ENCODE measurements around the gene HOXA6. TPM values are rescaled to one million over a fixed set of nuclear protein-coding genes. Genes with fewer than 3 reads are reported as not detected.

Gene HOXA6
- 0.28 TPM in 1 of 2 replicates, not detected in the other for total RNA-seq

GRCh38 chr7:27147199-27148030 is at the start of gene HOXA6:
Gene HOXA6, minus strand, starts transcription at chr7:27147774. Its CDS starts 25 bp downstream, at chr7:27147749.

DNA sequence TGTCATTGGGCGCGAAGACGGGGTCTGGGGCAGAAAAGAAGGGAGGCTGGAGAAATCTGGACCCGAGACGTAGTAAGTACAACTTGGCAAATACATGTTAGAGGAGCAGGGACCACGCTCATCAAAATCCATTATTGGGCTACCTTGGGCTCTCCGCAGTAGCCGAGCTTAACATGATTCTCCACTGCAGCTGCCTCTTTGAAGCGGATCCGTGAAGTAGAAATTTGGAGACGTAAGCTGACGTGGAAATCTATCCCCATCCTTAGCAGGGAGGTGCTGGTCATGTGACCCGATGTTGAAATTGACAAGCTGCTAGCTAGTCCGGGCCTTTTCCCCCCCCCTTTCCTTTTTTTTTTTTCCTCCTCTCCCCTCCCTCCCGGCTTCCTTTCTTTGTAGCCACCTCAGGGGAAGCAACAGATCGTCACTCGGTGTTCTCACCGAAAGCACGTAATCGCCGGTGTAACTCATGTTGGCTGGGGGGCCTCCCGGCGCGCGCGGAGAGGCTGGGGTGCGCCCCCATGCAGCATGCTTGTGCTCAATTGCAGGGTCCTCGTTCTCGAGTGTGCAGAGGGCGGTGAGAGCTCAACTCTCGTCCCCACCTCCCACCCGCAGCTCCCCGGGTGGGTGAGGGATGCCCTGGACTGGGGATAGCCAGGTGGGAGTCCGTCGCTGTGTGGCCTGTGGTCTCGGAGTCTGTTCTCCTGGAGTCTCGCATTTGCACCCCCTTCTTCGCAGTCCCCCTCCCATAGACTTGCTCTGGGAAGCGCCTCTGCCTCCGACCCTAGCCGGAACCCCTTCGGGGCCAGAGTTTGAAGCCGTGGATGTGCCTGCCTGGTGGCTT is 37.7 kb upstream of the HOXA6 start, which contains the start of gene HOXA11:
HOXA11 (minus strand) TSS at position 220 of the 841 bp plus-strand sequence; CDS start at position 132, 88 bp downstream.

GRCh38 chr7:27173956-27174873 is 26.6 kb upstream of the HOXA6 start, which contains the start of gene HOXA10:
Gene HOXA10, minus strand, starts transcription at chr7:27174320. Its CDS starts 14 bp downstream, at chr7:27174306.

GRCh38 chr7:27165089-27165995 is 17.8 kb upstream of the HOXA6 start, which contains the start of gene HOXA9:
Gene HOXA9, minus strand, starts transcription at chr7:27165537. Its CDS starts 80 bp downstream, at chr7:27165457.

GRCh38 chr7:27156508-27156898 is 8.9 kb upstream of the HOXA6 start, which contains the start of gene HOXA7:
Gene HOXA7, minus strand, starts transcription at chr7:27156675. Its CDS starts 130 bp downstream, at chr7:27156545.

GRCh38 chr7:27151931-27152815 is 4.6 kb upstream of the HOXA6 start, which contains the start of gene HOXA3:
Gene HOXA3, minus strand, starts transcription at chr7:27152583. Its CDS starts 41,943 bp downstream, at chr7:27110640.

DNA sequence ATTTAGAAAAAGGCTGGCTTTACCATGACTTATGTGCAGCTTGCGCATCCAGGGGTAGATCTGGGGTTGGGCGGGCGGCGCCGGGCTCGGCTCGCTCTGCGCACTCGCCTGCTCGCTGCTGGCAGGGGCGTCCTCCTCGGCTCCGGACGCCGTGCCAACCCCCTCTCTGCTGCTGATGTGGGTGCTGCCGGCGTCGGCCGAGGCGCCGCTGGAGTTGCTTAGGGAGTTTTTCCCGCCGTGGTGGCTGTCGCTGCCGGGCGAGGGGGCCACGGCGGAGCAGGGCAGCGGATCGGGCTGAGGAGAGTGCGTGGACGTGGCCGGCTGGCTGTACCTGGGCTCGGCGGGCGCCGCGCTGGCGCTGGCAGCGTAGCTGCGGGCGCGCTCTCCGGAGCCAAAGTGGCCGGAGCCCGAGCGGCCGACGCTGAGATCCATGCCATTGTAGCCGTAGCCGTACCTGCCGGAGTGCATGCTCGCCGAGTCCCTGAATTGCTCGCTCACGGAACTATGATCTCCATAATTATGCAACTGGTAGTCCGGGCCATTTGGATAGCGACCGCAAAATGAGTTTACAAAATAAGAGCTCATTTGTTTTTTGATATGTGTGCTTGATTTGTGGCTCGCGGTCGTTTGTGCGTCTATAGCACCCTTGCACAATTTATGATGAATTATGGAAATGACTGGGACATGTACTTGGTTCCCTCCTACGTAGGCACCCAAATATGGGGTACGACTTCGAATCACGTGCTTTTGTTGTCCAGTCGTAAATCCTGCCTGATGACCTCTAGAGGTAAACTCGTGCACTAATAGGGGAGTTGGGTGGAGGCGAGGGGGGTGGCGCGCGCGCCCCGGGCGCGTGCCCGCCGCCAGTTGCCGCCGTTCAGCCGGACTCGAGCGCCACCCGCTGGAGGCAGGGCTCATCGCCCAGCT is 4.3 kb downstream of the HOXA6 start, which contains the start of gene HOXA5:
HOXA5 (minus strand) TSS at position 659 of the 927 bp plus-strand sequence; CDS start at position 585, 74 bp downstream.

DNA sequence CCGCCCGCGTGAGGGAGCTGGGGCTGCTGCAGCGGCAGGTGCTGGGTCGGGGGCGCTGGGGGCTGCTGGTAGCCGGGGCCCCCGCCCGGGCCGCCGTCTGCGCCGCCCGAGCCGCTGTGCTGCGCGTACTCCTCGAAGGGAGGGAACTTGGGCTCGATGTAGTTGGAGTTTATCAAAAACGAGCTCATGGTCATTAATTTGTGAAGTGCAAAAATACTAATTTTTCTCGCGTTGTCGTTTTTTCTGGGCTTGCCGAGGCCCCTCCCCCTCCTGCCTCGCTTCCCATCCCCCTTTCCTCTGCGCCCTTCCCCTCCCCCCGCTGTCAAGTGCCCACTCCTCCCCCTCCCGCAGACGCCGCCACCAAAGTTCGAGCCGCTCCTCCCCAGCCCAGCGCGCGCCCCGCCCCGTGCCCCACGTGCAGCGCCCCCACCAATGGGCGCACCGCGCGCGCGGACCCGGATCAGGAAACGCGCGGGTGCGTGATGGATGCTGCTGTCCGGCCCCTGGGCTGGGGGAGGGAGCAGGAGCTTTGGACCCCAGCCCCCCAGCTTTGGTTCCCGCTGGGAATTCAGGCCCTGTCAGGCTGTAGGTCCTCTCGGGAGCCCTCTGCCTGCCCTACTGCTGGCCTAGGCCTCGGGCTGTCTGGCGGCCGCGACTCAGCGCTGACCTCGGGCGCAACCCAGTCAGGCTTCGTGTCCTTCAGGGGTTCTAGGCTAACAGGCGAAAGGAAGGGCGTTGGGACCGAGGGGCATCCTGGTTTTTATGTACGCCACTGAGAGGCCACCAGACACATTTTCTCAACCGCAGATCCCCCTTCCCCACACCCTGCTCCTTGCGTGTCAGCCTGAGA is 16.8 kb downstream of the HOXA6 start, which contains the start of gene HOXA4:
HOXA4 (minus strand) TSS at position 218 of the 850 bp plus-strand sequence; CDS start at position 194, 24 bp downstream.

GRCh38 chr7:27102581-27103442 is 44.8 kb downstream of the HOXA6 start, which contains the start of gene HOXA2:
Gene HOXA2, minus strand, starts transcription at chr7:27102683. Its CDS starts 183 bp downstream, at chr7:27102500.

DNA sequence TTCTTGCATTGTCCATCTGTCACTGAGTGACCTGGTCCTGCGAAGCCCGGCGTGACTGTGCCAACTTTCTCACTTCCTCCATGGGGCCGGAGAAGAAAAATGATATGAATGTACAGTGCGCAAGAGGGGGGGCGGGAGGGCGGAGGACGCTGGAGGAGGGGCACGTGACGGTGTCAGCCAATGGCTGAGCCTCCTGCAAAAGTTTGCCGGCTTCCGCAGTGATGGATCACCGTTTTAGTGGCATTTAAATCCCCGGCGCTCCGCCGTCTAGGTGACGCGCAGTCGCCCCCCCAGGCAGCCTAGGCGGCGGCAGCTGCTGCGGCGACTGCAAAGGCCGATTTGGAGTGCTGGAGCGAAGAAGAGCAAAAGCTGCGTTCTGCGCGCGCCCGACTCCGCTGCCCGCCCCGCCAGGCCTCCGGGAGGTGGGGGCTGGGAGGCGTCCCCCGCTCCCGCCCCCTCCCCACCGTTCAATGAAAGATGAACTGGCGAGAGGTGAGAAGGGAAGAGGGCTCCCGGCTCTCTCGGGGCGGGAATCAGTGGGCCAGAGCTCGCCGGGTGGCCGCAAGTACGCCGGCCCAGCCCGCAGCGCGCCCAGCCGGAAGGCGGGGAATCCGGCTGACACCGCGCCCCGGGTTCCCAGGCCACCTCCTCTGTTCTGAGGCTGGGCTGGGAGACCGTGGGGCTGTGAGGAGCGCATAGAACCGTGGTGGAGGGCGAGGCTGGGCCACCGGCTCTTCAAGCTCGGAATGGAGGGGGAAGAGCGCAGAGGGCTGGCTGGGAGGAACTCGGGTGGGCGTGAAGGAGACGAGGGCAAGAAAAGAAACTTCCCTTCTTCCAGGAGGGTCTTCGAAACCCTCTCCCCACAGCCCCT is 51.4 kb downstream of the HOXA6 start, which contains the start of gene HOXA1:
HOXA1 (minus strand) TSS at position 104 of the 871 bp plus-strand sequence; CDS start at position 16, 88 bp downstream.

Other genes with a start within 250 kb of the HOXA6 start
- not detected in 2 replicates for gene HOXA1, start 51.8 kb downstream of the HOXA6 start, total RNA-seq
- gene HOXA2, start 45.1 kb downstream of the HOXA6 start, total RNA-seq: 0.28 TPM in 1 of 2 replicates, not detected in the other
- gene HOXA4, start 17.0 kb downstream of the HOXA6 start, total RNA-seq: not detected in 2 replicates
- gene HOXA5, start 4.1 kb downstream of the HOXA6 start, total RNA-seq: 0.77 and 0.85 TPM in 2 replicates
- gene HOXA3, start 4.8 kb upstream of the HOXA6 start, total RNA-seq: under 0.01 TPM in 1 of 2 replicates, not detected in the other
- gene HOXA7, start 8.9 kb upstream of the HOXA6 start, total RNA-seq: under 0.01 TPM in 1 of 2 replicates, not detected in the other
- gene HOXA9, start 17.8 kb upstream of the HOXA6 start, total RNA-seq: not detected in 2 replicates
- gene HOXA10, start 26.5 kb upstream of the HOXA6 start, total RNA-seq: not detected in 2 replicates
- under 0.01 TPM in 1 of 2 replicates, not detected in the other for gene HOXA11, start 37.5 kb upstream of the HOXA6 start, total RNA-seq
- gene HOXA13, start 52.3 kb upstream of the HOXA6 start, total RNA-seq: under 0.01 TPM in 1 of 2 replicates, not detected in the other
- not detected in 2 replicates for gene EVX1, start 95.0 kb upstream of the HOXA6 start, total RNA-seq

All from regular cardiac myocyte (primary cell).